ENCODE data around the gene SEPTIN3.
A peak's percentile ranks its signal among the peaks of the same experiment; 100 is the strongest.

The SEPTIN3 gene

GRCh38 chr22:41934284-41935014 is 34.8 kb upstream of the SEPTIN3 start:
- DNase-seq (ENCODE audit: low spot score), result no peak
- in situ Hi-C loops (cut with MboI; ENCODE audit: low pct_unique_long_range_greater_than_20kb, low sequenced_read_pairs, unreplicated experiment), result no loop called here
- TF ChIP-seq, protein P1, sequence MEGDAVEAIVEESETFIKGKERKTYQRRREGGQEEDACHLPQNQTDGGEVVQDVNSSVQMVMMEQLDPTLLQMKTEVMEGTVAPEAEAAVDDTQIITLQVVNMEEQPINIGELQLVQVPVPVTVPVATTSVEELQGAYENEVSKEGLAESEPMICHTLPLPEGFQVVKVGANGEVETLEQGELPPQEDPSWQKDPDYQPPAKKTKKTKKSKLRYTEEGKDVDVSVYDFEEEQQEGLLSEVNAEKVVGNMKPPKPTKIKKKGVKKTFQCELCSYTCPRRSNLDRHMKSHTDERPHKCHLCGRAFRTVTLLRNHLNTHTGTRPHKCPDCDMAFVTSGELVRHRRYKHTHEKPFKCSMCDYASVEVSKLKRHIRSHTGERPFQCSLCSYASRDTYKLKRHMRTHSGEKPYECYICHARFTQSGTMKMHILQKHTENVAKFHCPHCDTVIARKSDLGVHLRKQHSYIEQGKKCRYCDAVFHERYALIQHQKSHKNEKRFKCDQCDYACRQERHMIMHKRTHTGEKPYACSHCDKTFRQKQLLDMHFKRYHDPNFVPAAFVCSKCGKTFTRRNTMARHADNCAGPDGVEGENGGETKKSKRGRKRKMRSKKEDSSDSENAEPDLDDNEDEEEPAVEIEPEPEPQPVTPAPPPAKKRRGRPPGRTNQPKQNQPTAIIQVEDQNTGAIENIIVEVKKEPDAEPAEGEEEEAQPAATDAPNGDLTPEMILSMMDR (IDR thresholded peaks at IDR 0.05; ENCODE audit: extremely low read depth, insufficient read depth, missing control alignments), result no peak

DNA sequence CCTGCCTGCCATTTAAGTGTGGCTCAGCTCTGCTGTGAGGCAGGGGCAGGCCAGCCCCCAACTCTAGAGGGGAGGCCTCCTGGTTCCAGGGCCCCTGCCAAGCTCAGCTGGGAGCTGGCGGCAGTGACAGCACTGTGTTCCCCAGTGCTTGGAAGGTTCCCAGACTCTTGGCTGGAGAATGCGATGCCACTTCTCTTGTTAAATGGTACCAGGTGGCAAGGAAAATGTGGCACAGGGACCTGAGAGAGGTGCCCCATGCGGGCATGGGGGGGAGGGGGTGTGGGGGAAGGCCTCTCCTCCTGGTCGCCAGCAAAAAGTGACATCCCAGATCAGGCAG is 34.3 kb upstream of the SEPTIN3 start:
- TF ChIP-seq, protein P1 (IDR thresholded peaks at IDR 0.05; ENCODE audit: extremely low read depth, insufficient read depth, missing control alignments), result no peak
- no peak for DNase-seq (ENCODE audit: low spot score)
- in situ Hi-C loops (cut with MboI; ENCODE audit: low pct_unique_long_range_greater_than_20kb, low sequenced_read_pairs, unreplicated experiment), result no loop called here

- DNase-seq (ENCODE audit: low spot score), result no peak
- TF ChIP-seq, protein P1 (IDR thresholded peaks at IDR 0.05; ENCODE audit: extremely low read depth, insufficient read depth, missing control alignments), result no peak
- in situ Hi-C loops (cut with MboI; ENCODE audit: low pct_unique_long_range_greater_than_20kb, low sequenced_read_pairs, unreplicated experiment), result no loop called here
Observed at GRCh38 chr22:41935509-41935908, 33.7 kb upstream of the SEPTIN3 start.

DNA sequence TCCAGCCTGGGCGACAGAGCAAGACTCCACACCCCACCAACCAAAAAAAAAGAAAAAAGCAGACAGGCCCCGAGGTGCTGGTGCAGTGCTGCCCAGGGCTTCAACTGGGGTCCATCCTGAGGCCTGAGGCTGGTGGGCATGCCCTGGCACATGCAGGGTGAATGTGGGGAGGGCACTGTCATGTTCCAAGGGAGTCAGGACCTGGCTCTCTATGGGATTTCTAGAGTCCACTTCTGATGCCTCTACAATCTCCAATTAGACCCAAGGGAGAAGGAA is 32.4 kb upstream of the SEPTIN3 start:
- no peak for DNase-seq (ENCODE audit: low spot score)
- TF ChIP-seq, protein P1 (IDR thresholded peaks at IDR 0.05; ENCODE audit: extremely low read depth, insufficient read depth, missing control alignments), result no peak
- in situ Hi-C loops (cut with MboI; ENCODE audit: low pct_unique_long_range_greater_than_20kb, low sequenced_read_pairs, unreplicated experiment), result no loop called here

DNA sequence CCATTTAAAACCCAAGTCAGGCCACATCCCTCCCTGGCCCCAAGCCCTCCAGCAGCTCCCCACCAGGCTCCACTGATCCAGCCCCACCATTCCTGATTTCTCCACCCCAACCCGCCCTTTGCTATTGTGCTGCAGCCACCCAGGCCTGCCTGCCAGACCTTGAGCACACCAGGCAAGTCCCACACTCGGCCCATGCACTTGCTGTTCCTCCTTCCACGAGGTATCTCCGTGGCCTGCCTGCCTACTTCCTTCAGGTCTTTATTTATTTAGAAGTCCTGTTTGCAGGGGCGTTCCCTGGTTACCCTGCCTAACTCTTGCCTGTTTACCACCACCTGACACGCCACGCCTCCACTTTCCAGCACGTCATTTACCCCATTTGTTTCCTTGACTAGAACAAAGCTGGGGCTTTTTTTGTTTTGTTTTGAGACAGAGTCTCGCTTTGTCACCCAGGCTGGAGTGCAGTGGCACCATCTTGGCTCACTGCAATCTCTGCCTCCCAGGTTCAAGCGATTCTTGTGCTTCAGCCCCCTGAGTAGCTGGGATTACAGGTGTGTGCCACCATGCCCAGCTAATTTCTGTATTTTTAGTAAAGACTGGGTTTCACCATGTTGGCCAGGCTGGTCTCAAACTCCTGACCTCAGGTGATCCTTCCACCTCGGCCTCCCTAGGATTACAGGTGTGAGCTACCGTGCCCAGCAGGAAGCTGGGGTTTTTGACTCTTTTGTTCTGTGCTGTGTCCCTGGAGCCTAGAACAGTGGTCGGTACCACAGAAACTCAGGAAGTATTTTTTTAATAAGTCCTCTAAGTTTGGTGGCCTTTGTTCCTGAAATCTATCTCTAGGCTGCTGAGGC is 29.0 kb upstream of the SEPTIN3 start:
- TF ChIP-seq, protein P1 (IDR thresholded peaks at IDR 0.05; ENCODE audit: extremely low read depth, insufficient read depth, missing control alignments), result no peak
- DNase-seq (ENCODE audit: low spot score), result peak; percentile 81
- in situ Hi-C loops (cut with MboI; ENCODE audit: low pct_unique_long_range_greater_than_20kb, low sequenced_read_pairs, unreplicated experiment), result loop anchor here (10.0 kb wide), 2 partner anchors 105 to 245 kb away; partner anchors contain the start of genes MEI1 and SREBF2

GRCh38 chr22:41940832-41941765 is 28.1 kb upstream of the SEPTIN3 start:
- DNase-seq (ENCODE audit: low spot score), result peak; percentile 69
- in situ Hi-C loops (cut with MboI; ENCODE audit: low pct_unique_long_range_greater_than_20kb, low sequenced_read_pairs, unreplicated experiment), result loop anchor here (10.0 kb wide), 2 partner anchors 106 to 246 kb away; partner anchors contain the start of genes MEI1 and SREBF2
- TF ChIP-seq, protein P1 (IDR thresholded peaks at IDR 0.05; ENCODE audit: extremely low read depth, insufficient read depth, missing control alignments), result peak; percentile 95
